ENCODE results near the gene WFIKKN1. TPM values are rescaled to one million over a fixed set of nuclear protein-coding genes. Genes with fewer than 3 reads are reported as not detected.

WFIKKN1 gene
- total and polyA plus RNA-seq, 2 of the 13 experiments (the other 11 are each of a cell fraction or from before 2014, with no cell fraction given) = 1.7 to 4.9 TPM

GRCh38 chr16:629185-629832 lies 1.5 kb upstream of the WFIKKN1 start (continued):
- TF ChIP-seq EHMT2 (IDR thresholded peaks at IDR 0.05; ENCODE audit: borderline replicate concordance, low read depth, low read length) = no peak
- TF ChIP-seq HOXD1 (CRISPR knock-in tag; IDR thresholded peaks at IDR 0.05) = no peak
- TF ChIP-seq DNMT3B (CRISPR knock-in tag; conservative IDR thresholded peaks at IDR 0.05) = no peak
- TF ChIP-seq ZNF18 (CRISPR knock-in tag; IDR thresholded peaks at IDR 0.05; ENCODE audit: insufficient replicate concordance) = no peak
- TF ChIP-seq ISX (CRISPR knock-in tag; conservative IDR thresholded peaks at IDR 0.05) = no peak
- TF ChIP-seq FOXP1 (IDR thresholded peaks at IDR 0.05) = no peak
- TF ChIP-seq FOXP1 (CRISPR knock-in tag; IDR thresholded peaks at IDR 0.05) = no peak
- no peak for TF ChIP-seq ELF1 (CRISPR knock-in tag; IDR thresholded peaks at IDR 0.05)
- no peak for TF ChIP-seq NFYB (CRISPR knock-in tag; IDR thresholded peaks at IDR 0.05)
- no peak for TF ChIP-seq ZNF83 (CRISPR knock-in tag; IDR thresholded peaks at IDR 0.05; ENCODE audit: borderline replicate concordance)
- TF ChIP-seq, protein P1, sequence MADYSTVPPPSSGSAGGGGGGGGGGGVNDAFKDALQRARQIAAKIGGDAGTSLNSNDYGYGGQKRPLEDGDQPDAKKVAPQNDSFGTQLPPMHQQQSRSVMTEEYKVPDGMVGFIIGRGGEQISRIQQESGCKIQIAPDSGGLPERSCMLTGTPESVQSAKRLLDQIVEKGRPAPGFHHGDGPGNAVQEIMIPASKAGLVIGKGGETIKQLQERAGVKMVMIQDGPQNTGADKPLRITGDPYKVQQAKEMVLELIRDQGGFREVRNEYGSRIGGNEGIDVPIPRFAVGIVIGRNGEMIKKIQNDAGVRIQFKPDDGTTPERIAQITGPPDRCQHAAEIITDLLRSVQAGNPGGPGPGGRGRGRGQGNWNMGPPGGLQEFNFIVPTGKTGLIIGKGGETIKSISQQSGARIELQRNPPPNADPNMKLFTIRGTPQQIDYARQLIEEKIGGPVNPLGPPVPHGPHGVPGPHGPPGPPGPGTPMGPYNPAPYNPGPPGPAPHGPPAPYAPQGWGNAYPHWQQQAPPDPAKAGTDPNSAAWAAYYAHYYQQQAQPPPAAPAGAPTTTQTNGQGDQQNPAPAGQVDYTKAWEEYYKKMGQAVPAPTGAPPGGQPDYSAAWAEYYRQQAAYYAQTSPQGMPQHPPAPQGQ (CRISPR knock-in tag; IDR thresholded peaks at IDR 0.05; ENCODE audit: borderline replicate concordance) = no peak
- TF ChIP-seq, protein P2, sequence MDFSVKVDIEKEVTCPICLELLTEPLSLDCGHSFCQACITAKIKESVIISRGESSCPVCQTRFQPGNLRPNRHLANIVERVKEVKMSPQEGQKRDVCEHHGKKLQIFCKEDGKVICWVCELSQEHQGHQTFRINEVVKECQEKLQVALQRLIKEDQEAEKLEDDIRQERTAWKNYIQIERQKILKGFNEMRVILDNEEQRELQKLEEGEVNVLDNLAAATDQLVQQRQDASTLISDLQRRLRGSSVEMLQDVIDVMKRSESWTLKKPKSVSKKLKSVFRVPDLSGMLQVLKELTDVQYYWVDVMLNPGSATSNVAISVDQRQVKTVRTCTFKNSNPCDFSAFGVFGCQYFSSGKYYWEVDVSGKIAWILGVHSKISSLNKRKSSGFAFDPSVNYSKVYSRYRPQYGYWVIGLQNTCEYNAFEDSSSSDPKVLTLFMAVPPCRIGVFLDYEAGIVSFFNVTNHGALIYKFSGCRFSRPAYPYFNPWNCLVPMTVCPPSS (IDR thresholded peaks at IDR 0.05) = no peak
- TF ChIP-seq ZNF558 (CRISPR knock-in tag; IDR thresholded peaks at IDR 0.05; ENCODE audit: borderline replicate concordance) = no peak
- TF ChIP-seq GPBP1L1 (CRISPR knock-in tag; IDR thresholded peaks at IDR 0.05) = no peak
- TF ChIP-seq MEF2D (CRISPR knock-in tag; IDR thresholded peaks at IDR 0.05) = no peak
- TF ChIP-seq CREBL2 (CRISPR knock-in tag; IDR thresholded peaks at IDR 0.05; ENCODE audit: borderline replicate concordance) = no peak
- no peak for TF ChIP-seq ZNF644 (CRISPR knock-in tag; IDR thresholded peaks at IDR 0.05; ENCODE audit: low read depth)
- no peak for TF ChIP-seq KLF9 (CRISPR knock-in tag; IDR thresholded peaks at IDR 0.05; ENCODE audit: low read depth)
- TF ChIP-seq ZNF572 (CRISPR knock-in tag; IDR thresholded peaks at IDR 0.05) = no peak
- TF ChIP-seq GPN1 (CRISPR knock-in tag; IDR thresholded peaks at IDR 0.05; ENCODE audit: borderline replicate concordance) = no peak
- no peak for TF ChIP-seq BHLHE40 (IDR thresholded peaks at IDR 0.05; ENCODE audit: low read length)
- no peak for TF ChIP-seq GATAD2A (CRISPR knock-in tag; IDR thresholded peaks at IDR 0.05)
- no peak for TF ChIP-seq ZNF605 (CRISPR knock-in tag; IDR thresholded peaks at IDR 0.05)
- no peak for TF ChIP-seq ZNF580 (CRISPR knock-in tag; IDR thresholded peaks at IDR 0.05; ENCODE audit: borderline replicate concordance, low read depth)
